ENCODE data around the gene UGT2B10. TPM values are rescaled to one million over a fixed set of nuclear protein-coding genes. Genes with fewer than 3 reads are reported as not detected.

UGT2B10 gene
- total RNA-seq, 1 experiment from 2014 or later, result 0.27 TPM

DNA sequence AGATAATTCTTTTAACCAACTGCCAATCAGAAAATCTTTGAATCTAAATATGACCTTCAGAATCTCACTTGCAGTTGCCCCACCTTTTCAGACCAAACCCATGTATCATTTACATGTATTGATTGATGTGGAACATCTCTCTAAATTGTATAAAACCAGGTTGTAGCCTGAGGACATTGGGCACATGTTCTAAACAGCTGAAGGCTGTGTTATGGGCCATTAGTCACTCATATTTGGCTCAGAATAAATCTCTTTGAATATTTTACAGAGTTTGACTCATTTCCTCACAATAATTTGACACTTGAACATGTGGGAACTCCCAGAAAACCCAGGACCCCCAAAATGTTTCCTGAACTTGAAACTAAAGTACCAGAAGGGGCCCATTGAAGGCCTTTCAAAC lies 58.7 kb downstream of the UGT2B10 start:
- H3K4me1 ChIP-seq (ENCODE audit: control insufficient read depth in 1 of 2, insufficient read depth in 2 of 2, low read length in 2 of 2), result no peaks in the 10 kb centered on the region
- ATAC-seq (no peak), DNase-seq (ENCODE audit: low read depth, low spot score) (no peak)
- no peaks in the 10 kb centered on the region for H3K36me3 ChIP-seq (ENCODE audit: control insufficient read depth in 1 of 2, insufficient read depth in 2 of 2, low read length in 2 of 2)
- no peaks in the 10 kb centered on the region for H3K79me2 ChIP-seq (ENCODE audit: insufficient read depth, low read length)
- no peak overlapping the region for H3K9ac ChIP-seq (ENCODE audit: low read length)
- H3K9me3 ChIP-seq (ENCODE audit: control insufficient read depth in 1 of 2, insufficient read depth in 1 of 2, low read depth in 1 of 2, low read length in 2 of 2), result no peaks in the 10 kb centered on the region
- POLR2A ChIA-PET, result no interaction called here
- RAD21 ChIA-PET (ENCODE audit: low non-redundant PET in 1 of 2, low total read pairs in 2 of 2, uncharacterized antibody in 2 of 2, unreplicated experiment in 2 of 2), result no interaction called here
- H3K9me2 ChIP-seq (ENCODE audit: insufficient read depth), result peaks cover 6% of the 10 kb centered on the region; the same call in 1 of the 2 replicates
- H4K20me1 ChIP-seq (ENCODE audit: insufficient read depth), result no peaks in the 10 kb centered on the region
- no peak overlapping the region for H3K27ac ChIP-seq (ENCODE audit: low read depth, low read length)
- BruUV-seq (replicated peaks), result no TSS peak
- no peak overlapping the region for H3K4me3 ChIP-seq (replicated peaks in 1 of 2; ENCODE audit: low read depth in 1 of 2, low read length in 2 of 2)
- H2AFZ ChIP-seq (ENCODE audit: low read depth, low read length, poor library complexity, severe bottlenecking), result no peak overlapping the region
- intact Hi-C loops (cut with micrococcal nuclease), result no loop called here
- H3K4me2 ChIP-seq (ENCODE audit: low read length), result no peak overlapping the region
- H3K27me3 ChIP-seq (ENCODE audit: insufficient read depth, low read length), result no peaks in the 10 kb centered on the region
- TF ChIP-seq SIN3A (IDR thresholded peaks at IDR 0.05; ENCODE audit: low read depth) (no peak), FOSL1 (IDR thresholded peaks at IDR 0.05; ENCODE audit: low read depth) (no peak), EZH2 (IDR thresholded peaks at IDR 0.05) (no peak), JUND (IDR thresholded peaks at IDR 0.05) (no peak), YY1 (IDR thresholded peaks at IDR 0.05; ENCODE audit: extremely low read depth, insufficient replicate concordance, low read depth, low read length) (no peak), ZFX (IDR thresholded peaks at IDR 0.05) (no peak), EZH2phosphoT487 (IDR thresholded peaks at IDR 0.05; ENCODE audit: borderline replicate concordance) (no peak), RAD21 (IDR thresholded peaks at IDR 0.05; ENCODE audit: low read depth) (no peak), ZNF274 (IDR thresholded peaks at IDR 0.05; ENCODE audit: low read depth, low read length) (no peak), POLR2AphosphoS5 (IDR thresholded peaks at IDR 0.05; ENCODE audit: low read depth, low read length) (no peak)
- TF ChIP-seq, protein P1, sequence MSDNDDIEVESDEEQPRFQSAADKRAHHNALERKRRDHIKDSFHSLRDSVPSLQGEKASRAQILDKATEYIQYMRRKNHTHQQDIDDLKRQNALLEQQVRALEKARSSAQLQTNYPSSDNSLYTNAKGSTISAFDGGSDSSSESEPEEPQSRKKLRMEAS (IDR thresholded peaks at IDR 0.05), result no peak
- TF ChIP-seq, protein P2, sequence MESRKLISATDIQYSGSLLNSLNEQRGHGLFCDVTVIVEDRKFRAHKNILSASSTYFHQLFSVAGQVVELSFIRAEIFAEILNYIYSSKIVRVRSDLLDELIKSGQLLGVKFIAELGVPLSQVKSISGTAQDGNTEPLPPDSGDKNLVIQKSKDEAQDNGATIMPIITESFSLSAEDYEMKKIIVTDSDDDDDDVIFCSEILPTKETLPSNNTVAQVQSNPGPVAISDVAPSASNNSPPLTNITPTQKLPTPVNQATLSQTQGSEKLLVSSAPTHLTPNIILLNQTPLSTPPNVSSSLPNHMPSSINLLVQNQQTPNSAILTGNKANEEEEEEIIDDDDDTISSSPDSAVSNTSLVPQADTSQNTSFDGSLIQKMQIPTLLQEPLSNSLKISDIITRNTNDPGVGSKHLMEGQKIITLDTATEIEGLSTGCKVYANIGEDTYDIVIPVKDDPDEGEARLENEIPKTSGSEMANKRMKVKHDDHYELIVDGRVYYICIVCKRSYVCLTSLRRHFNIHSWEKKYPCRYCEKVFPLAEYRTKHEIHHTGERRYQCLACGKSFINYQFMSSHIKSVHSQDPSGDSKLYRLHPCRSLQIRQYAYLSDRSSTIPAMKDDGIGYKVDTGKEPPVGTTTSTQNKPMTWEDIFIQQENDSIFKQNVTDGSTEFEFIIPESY (IDR thresholded peaks at IDR 0.05; ENCODE audit: extremely low read depth, insufficient replicate concordance, low read length), result no peak
- CTCF ChIA-PET, result no interaction called here

All from HCT116 (cell line).